Measurements from ENCODE around the gene ABHD6.

ABHD6 gene

GRCh38 chr3:58237238-58237940 lies at the start of gene ABHD6:
Gene ABHD6, plus strand, starts transcription at chr3:58237792. Its CDS starts 18,795 bp downstream, at chr3:58256587.
- DNase-seq (ENCODE audit: low read depth): peak; percentile 74
- peak within 1 kb of the TSS; percentile 49 for H3K4me3 ChIP-seq (ENCODE audit: low read depth, low read length)

GRCh38 chr3:58188173-58188564 lies 49.4 kb upstream of the ABHD6 start:
- DNase-seq (ENCODE audit: low read depth): no peak
- H3K4me3 ChIP-seq (ENCODE audit: low read depth, low read length): no peak overlapping the region
- TF ChIP-seq CTCF (IDR thresholded peaks at IDR 0.05; ENCODE audit: low read depth, low read length): no peak
- TF ChIP-seq POLR2A (IDR thresholded peaks at IDR 0.05; ENCODE audit: extremely low read depth, insufficient read length): no peak
- TF ChIP-seq MAX (IDR thresholded peaks at IDR 0.05; ENCODE audit: low read depth, low read length): no peak
- TF ChIP-seq MYC (IDR thresholded peaks at IDR 0.05; ENCODE audit: low read depth, low read length): no peak

More at GRCh38 chr3:58237238-58237940, at the start of gene ABHD6:
- no peak for TF ChIP-seq CTCF (IDR thresholded peaks at IDR 0.05; ENCODE audit: low read depth, low read length)
- no peak for TF ChIP-seq MYC (IDR thresholded peaks at IDR 0.05; ENCODE audit: low read depth, low read length)
- TF ChIP-seq POLR2A (IDR thresholded peaks at IDR 0.05; ENCODE audit: extremely low read depth, insufficient read length): no peak
- TF ChIP-seq MAX (IDR thresholded peaks at IDR 0.05; ENCODE audit: low read depth, low read length): no peak

- DNase-seq (ENCODE audit: low read depth): no peak
- no peak overlapping the region for H3K4me3 ChIP-seq (ENCODE audit: low read depth, low read length)
- TF ChIP-seq CTCF (IDR thresholded peaks at IDR 0.05; ENCODE audit: low read depth, low read length) (no peak), MYC (IDR thresholded peaks at IDR 0.05; ENCODE audit: low read depth, low read length) (no peak)
These were observed 48.6 kb upstream of the ABHD6 start for GRCh38 chr3:58188921-58189451.

- TF ChIP-seq POLR2A (IDR thresholded peaks at IDR 0.05; ENCODE audit: extremely low read depth, insufficient read length): no peak
- TF ChIP-seq MAX (IDR thresholded peaks at IDR 0.05; ENCODE audit: low read depth, low read length): no peak
- TF ChIP-seq CTCF (IDR thresholded peaks at IDR 0.05; ENCODE audit: low read depth, low read length): no peak
- TF ChIP-seq MYC (IDR thresholded peaks at IDR 0.05; ENCODE audit: low read depth, low read length): no peak
- no peak overlapping the region for H3K4me3 ChIP-seq (ENCODE audit: low read depth, low read length)
- no peak for DNase-seq (ENCODE audit: low read depth)
These were observed 47.9 kb upstream of the ABHD6 start for GRCh38 chr3:58189691-58190090.

- DNase-seq (ENCODE audit: low read depth): no peak
- no peak overlapping the region for H3K4me3 ChIP-seq (ENCODE audit: low read depth, low read length)
- no peak for TF ChIP-seq POLR2A (IDR thresholded peaks at IDR 0.05; ENCODE audit: extremely low read depth, insufficient read length)
These were observed 47.3 kb upstream of the ABHD6 start for GRCh38 chr3:58190291-58190690.

GRCh38 chr3:58190882-58191281 lies 46.7 kb upstream of the ABHD6 start:
- TF ChIP-seq POLR2A (IDR thresholded peaks at IDR 0.05; ENCODE audit: extremely low read depth, insufficient read length) (no peak), MYC (IDR thresholded peaks at IDR 0.05; ENCODE audit: low read depth, low read length) (no peak), CTCF (IDR thresholded peaks at IDR 0.05; ENCODE audit: low read depth, low read length) (no peak), MAX (IDR thresholded peaks at IDR 0.05; ENCODE audit: low read depth, low read length) (no peak)
- no peak overlapping the region for H3K4me3 ChIP-seq (ENCODE audit: low read depth, low read length)
- no peak for DNase-seq (ENCODE audit: low read depth)
